Hippocampal formation (tissue), 2 donors: ENCODE data around the gene RAP1GAP.
A peak's percentile ranks its signal among the peaks of the same experiment; 100 is the strongest.
"Not testable (repeated sequence)": the region's sequence is repeated elsewhere in the genome, so short reads cannot be mapped to it uniquely, and the experiment has no call there.

Source experiments
- DNase-seq, 2 donors: peaks; one replicate each; lab custom pipeline; 2025; lab: John Stamatoyannopoulos, UW

The RAP1GAP gene

DNA sequence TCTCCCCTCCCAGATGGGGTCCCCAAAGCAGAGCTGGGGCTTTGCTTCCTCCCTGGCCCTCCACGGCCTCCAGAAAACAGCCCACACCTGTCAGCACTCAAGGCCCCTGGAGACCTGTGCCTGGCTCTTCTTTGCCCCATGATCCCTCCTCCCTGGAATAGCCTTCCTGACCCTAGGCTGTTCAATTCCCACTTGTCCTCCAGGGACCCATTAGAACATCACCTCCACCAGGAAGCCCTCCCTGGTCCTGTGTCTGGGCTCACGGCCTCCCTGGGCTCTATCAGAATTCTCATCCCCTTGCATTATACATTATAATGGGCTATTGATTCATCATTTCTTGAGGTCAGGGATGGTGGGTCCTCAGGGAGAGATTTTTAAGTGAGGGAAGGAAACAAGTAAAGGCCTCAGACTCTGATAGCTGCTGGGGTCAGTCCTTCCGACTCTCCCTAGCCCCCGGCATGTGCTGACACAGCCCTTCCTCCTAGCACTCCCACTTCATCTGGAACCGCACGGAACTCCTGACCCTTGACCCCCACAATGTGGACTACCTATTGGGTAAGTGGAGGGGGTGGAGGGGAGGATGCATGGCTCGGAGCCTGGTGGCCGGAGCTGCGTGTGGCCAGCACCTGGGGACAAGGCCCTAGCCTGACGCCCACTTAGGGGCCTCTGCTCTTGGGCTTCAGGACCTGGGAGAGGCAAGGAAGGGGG, 99.2 kb downstream of the RAP1GAP start:
- no peak for DNase-seq

GRCh38 chr1:21568809-21569385, 100.3 kb downstream of the RAP1GAP start:
- no peak for DNase-seq

GRCh38 chr1:21568006-21568746, 101.0 kb downstream of the RAP1GAP start:
- no peak for DNase-seq

DNA sequence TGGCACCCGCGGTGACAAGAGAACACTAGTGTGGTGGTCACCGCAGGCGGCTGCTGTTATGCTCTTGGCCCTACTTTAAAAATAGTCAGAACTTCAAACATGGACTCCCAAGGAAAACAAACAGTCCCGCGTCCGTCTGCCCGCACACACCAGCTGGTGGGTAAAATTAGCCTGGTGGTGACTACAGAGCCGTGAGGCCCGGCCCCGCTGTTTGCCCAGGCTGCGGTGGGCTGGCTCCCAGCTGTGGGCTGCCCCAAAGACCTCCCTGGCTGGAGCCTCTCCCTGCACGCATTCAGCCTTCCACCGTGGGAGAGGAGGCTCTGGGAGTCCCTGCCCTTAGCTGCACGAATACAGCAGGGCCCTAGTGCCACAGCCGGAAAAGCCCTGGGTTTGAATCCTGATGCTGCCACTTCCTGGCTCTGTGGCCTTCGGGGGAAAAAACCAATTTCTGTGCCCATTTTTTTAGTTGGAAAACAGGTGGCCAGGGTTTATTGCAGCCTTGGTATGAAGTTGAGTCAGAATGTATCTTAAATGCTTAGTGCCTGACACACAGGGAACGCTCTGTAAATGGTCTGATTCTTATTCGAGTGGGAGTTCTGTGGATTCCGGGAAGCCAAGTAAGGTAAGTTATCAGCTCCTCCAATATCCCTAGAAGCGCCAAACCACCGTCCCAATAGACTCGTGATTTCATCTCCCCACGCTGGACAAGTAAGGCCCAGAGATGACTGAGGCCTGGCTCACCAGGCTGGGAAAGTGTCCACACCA, 101.7 kb downstream of the RAP1GAP start:
- no peak for DNase-seq

- DNase-seq = not testable (repeated sequence)
Observed at GRCh38 chr1:21566361-21566760, 102.8 kb downstream of the RAP1GAP start.

DNA sequence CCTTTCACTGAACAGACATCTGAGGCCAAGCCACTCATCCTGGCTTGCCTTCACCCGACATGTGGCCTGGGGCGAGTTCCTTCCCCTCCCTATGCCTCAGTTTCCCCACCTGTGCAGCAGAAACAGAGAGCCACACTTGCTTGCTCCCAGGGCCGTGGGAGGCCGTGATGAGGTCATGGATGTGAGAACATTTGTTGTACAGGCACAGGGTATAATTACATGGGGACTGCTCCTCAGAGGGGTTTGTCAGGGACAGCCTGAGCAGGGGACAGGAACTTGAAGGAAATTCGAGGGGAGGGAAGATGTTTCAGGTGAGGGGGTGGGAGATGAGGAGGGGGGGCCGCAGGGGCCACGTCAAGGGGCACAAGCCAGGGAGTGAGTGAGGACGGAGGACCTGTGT, 103.9 kb downstream of the RAP1GAP start:
- DNase-seq = no peak

- no peak for DNase-seq
Observed at GRCh38 chr1:21564521-21565095, 104.5 kb downstream of the RAP1GAP start.

DNA sequence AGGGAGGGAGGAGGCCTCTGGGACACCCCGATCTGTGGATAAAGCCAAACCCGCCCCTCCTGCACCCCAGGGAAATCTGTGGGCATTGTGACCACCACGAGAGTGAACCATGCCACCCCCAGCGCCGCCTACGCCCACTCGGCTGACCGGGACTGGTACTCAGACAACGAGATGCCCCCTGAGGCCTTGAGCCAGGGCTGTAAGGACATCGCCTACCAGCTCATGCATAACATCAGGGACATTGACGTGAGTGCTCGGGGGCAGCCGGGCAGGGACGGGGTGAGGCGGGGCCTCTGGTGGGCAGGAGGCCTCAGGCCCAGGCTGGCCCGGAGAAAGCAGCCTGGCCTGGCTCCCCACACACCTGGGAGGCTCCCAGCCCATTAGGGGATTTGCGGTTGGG, 105.2 kb downstream of the RAP1GAP start:
- no peak for DNase-seq

GRCh38 chr1:21562896-21563295, 106.3 kb downstream of the RAP1GAP start:
- no peak for DNase-seq

DNA sequence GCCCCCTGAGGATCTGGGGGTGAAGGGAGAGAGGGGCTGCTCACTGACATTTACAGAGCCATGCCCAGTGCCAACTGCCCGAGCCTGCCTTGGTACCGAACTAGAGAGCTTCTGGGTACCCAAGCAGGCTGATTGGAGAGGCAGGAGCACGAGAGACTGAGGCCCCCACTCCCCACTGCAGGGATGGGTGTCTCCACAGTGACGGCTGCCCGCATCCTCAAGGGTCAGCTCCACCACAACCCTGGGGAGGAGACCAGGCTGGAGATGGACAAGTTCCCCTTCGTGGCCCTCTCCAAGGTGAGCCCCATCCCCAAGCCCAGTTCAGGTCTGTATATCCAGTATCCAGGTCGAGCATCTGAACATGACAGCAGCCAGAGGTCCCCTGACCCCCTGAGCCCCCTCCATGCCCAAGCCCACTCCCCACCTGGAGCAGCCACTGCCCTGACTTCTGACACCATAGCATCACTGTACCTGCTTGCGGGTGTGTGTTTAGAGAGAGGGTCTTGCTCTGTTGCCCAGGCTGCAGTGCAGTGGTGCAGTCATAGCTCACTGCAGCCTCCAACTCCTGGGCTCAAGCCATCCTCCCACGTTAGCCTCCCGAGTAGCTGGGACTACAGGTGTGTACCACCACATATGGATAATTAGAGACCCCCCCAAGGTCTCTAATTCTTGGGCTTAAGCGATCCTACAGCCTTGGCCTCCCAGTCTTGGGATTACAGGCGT, 108.1 kb downstream of the RAP1GAP start:
- DNase-seq = no peak

- DNase-seq = no peak
Observed at GRCh38 chr1:21559788-21560567, 109.2 kb downstream of the RAP1GAP start.

DNA sequence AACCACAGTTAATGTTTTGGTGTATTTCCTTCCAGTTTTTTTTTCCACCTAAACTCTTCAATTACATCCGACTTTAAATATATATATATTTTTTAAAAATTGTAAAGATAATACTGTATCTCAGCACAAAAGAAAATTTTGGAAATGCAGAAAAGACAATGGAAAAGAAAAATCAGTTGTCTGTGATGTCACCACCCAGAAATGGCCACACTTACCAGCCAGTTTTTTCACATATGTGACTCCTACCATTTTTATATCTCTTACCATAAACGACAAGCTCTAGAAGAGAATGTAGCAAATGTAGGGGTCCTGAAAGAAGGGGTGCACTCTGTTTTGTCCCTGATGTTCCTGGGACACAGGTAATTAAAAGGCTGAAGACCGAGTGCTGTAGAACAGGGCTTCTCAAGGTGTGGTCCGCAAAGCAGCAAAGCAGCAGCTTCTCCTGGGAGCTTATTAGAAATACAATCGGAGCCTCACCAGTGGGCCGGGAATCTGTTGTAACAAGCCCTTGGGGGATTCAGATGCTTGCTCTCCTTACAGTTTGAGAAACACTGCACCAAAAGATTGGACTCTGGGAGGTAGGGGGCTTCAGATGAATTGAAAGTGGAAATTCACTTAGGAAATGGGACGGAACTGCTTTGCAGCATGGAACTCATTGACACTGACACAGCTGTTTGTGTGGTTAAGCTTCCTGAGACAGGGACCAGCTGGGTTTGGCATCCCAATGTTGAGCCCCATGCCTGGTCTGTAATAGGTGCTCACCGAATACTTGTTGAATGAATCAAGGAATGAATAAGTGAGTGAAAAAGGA, 115.8 kb downstream of the RAP1GAP start:
- DNase-seq = no peak

DNA sequence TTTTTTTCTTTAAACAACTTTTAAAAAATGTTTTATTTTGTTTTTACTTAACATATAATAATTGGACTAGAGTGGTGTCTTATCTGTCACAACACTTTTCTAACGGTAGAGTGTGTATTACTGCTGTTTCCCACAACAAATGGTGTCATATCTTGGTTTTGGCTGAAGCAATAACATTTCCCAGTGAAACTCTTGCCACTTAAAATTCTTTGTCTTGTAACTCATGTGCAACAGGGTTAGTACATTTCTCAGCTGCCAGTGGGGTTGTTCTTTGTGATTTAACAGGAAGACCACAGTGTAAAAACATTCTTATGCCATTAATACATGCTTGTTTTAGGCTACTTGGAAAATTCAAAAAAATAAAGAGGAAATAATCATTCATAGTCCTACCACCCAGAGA, 116.4 kb downstream of the RAP1GAP start:
- no peak for DNase-seq

DNA sequence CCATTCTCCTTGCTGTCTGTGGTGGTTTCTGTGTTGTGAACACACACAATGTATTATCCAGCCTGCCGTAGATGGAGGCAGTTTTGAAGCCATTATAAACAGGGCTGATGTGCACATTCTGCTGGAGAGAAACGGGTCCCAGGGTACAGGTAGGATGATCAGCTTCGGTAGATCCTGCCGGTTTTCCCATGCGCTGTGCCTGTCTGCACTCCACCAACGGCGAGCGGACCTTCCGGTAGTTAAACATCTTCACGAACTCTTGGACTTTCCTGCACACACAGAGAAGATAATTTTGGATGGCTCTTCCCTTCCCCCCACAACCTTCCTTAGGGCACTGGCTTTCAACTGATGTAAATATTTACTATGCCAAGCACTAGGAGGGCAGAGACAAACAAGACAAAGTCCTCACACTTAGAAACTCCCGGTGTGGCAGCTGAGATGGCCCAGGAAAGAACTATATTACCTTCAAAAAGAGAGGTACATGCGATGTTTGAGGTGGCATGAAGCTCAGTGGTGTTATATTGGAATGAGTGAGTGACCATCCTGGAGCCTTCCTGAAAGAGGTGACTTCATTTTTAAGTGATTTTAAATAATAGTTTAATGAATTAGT, 118.2 kb downstream of the RAP1GAP start:
- no peak for DNase-seq

- no peak for DNase-seq
Observed at GRCh38 chr1:21550097-21550496, 119.1 kb downstream of the RAP1GAP start.

- DNase-seq = peak; percentile 25 to 40
Observed at GRCh38 chr1:21547876-21548275, 121.3 kb downstream of the RAP1GAP start.
